ENCODE results near the gene MYO1B.
A peak's percentile ranks its signal among the peaks of the same experiment; 100 is the strongest.

The MYO1B gene

DNA sequence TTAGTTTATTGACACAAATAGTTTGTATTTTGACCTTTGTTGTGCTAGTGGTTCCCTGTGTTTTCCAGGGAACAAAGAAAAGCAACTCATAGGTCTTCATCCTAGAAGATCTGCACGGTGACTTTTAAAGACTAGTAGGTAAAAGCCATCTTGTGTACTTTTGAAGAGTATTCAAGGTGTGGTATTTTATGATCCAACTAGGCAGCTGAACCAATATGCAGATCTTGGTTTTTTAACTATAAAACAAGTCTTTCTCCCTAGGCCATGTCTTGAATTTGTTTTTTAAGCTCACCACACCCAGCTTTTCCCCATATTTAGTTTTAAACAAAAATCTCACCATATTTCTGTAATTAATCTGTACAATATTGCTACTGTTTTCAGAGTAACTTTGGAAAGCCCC, 30.0 kb upstream of the MYO1B start:
- in situ Hi-C loops (cut with MboI; ENCODE audit: low sequenced_read_pairs, unreplicated experiment) = no loop called here
- TF ChIP-seq CTCF (IDR thresholded peaks at IDR 0.05; ENCODE audit: borderline replicate concordance, control extremely low read depth, extremely low read depth, insufficient read depth, missing control alignments) = no peak
- DNase-seq (ENCODE audit: low spot score) = no peak

GRCh38 chr2:191215666-191216065, 29.5 kb upstream of the MYO1B start:
- DNase-seq (ENCODE audit: low spot score) = no peak
- in situ Hi-C loops (cut with MboI; ENCODE audit: low sequenced_read_pairs, unreplicated experiment) = no loop called here
- TF ChIP-seq CTCF (IDR thresholded peaks at IDR 0.05; ENCODE audit: borderline replicate concordance, control extremely low read depth, extremely low read depth, insufficient read depth, missing control alignments) = no peak

DNA sequence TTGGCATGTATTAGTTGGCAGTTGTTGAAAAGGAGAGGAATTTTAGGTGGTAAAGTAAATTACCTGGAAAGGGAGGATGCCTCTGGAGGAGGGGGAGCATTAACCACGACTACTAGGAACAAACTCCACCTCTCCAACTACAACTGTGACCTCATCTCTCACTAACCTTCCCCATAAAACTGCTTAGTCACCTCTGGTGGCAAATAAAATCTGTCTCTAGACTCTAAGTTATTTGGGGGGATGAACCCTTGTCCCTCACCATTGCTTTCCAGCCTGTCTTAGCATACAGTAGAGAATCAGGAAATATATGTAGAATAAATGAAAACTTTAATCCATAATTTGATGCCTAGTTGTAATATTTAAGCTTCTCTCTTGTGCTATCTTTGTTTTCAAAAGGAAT, 27.6 kb upstream of the MYO1B start:
- no peak for DNase-seq (ENCODE audit: low spot score)
- in situ Hi-C loops (cut with MboI; ENCODE audit: low sequenced_read_pairs, unreplicated experiment) = no loop called here
- no peak for TF ChIP-seq CTCF (IDR thresholded peaks at IDR 0.05; ENCODE audit: borderline replicate concordance, control extremely low read depth, extremely low read depth, insufficient read depth, missing control alignments)

GRCh38 chr2:191218292-191218898, 26.8 kb upstream of the MYO1B start:
- TF ChIP-seq CTCF (IDR thresholded peaks at IDR 0.05; ENCODE audit: borderline replicate concordance, control extremely low read depth, extremely low read depth, insufficient read depth, missing control alignments) = peak; percentile 54
- in situ Hi-C loops (cut with MboI; ENCODE audit: low sequenced_read_pairs, unreplicated experiment) = no loop called here
- DNase-seq (ENCODE audit: low spot score) = no peak

GRCh38 chr2:191220671-191221070, 24.5 kb upstream of the MYO1B start:
- in situ Hi-C loops (cut with MboI; ENCODE audit: low sequenced_read_pairs, unreplicated experiment) = no loop called here
- TF ChIP-seq CTCF (IDR thresholded peaks at IDR 0.05; ENCODE audit: borderline replicate concordance, control extremely low read depth, extremely low read depth, insufficient read depth, missing control alignments) = no peak
- no peak for DNase-seq (ENCODE audit: low spot score)

- no peak for TF ChIP-seq CTCF (IDR thresholded peaks at IDR 0.05; ENCODE audit: borderline replicate concordance, control extremely low read depth, extremely low read depth, insufficient read depth, missing control alignments)
- in situ Hi-C loops (cut with MboI; ENCODE audit: low sequenced_read_pairs, unreplicated experiment) = no loop called here
- no peak for DNase-seq (ENCODE audit: low spot score)
Measured at GRCh38 chr2:191221666-191222065, 23.5 kb upstream of the MYO1B start.
